Measurements from ENCODE around the gene MDFIC. TPM values are rescaled to one million over a fixed set of nuclear protein-coding genes. Genes with fewer than 3 reads are reported as not detected.

The MDFIC gene
- total and polyA plus RNA-seq, 9 donors, result 10.6 to 30.0 (median 17.9) TPM

GRCh38 chr7:115007751-115008150 is 85.9 kb downstream of the MDFIC start:
- intact Hi-C loops (cut with DNase I), result no loop called here

GRCh38 chr7:115008465-115009114 is 86.7 kb downstream of the MDFIC start:
- DNase-seq, result peak; percentile 72 to 86 (median 78)
- peaks cover 7% of the 10 kb centered on the region for H3K4me1 ChIP-seq (ENCODE audit: insufficient read depth)

More at GRCh38 chr7:115007751-115008150, 85.9 kb downstream of the MDFIC start:
- H3K4me1 ChIP-seq (ENCODE audit: insufficient read depth), result peaks cover 7% of the 10 kb centered on the region
- 68 to 77% (median 71%) methylated on average over 7 of the region's 7 CpGs for WGBS, 3 donors
- no peak overlapping the region for H3K4me3 ChIP-seq
- H3K27ac ChIP-seq, result no peak overlapping the region
- TF ChIP-seq EP300 (IDR thresholded peaks at IDR 0.05), result no peak
- TF ChIP-seq CTCF (IDR thresholded peaks at IDR 0.05), result no peak
- no peak for TF ChIP-seq POLR2A (IDR thresholded peaks at IDR 0.05)
- H3K27me3 ChIP-seq, result no peaks in the 10 kb centered on the region
- H3K9me3 ChIP-seq, result no peaks in the 10 kb centered on the region
- DNase-seq, result peak in 3 of 5 donors; percentile 19 to 39 (median 19)
- no peaks in the 10 kb centered on the region for H3K36me3 ChIP-seq

GRCh38 chr7:115009139-115009538 is 87.2 kb downstream of the MDFIC start:
- WGBS, 3 donors, result 10 to 13% (median 10%) methylated on average over 3 of the region's 3 CpGs
- H3K4me1 ChIP-seq (ENCODE audit: insufficient read depth), result peaks cover 7% of the 10 kb centered on the region
- no peak for DNase-seq
- no peaks in the 10 kb centered on the region for H3K36me3 ChIP-seq
- TF ChIP-seq CTCF (IDR thresholded peaks at IDR 0.05) (no peak), POLR2A (IDR thresholded peaks at IDR 0.05) (no peak), EP300 (IDR thresholded peaks at IDR 0.05) (no peak)
- H3K4me3 ChIP-seq, result no peak overlapping the region
- H3K27me3 ChIP-seq, result no peaks in the 10 kb centered on the region
- intact Hi-C loops (cut with DNase I), result no loop called here
- H3K27ac ChIP-seq, result peak overlapping the region in 1 of 2 donors; percentile 14
- H3K9me3 ChIP-seq, result no peaks in the 10 kb centered on the region

More at GRCh38 chr7:115008465-115009114, 86.7 kb downstream of the MDFIC start:
- Histone ChIP-seq H3K9me3 (no peaks in the 10 kb centered on the region), H3K4me3 (no peak overlapping the region), H3K27me3 (no peaks in the 10 kb centered on the region), H3K27ac (peak overlapping the region in 1 of 2 donors; percentile 39), H3K36me3 (no peaks in the 10 kb centered on the region)
- TF ChIP-seq CTCF (IDR thresholded peaks at IDR 0.05) (no peak), POLR2A (IDR thresholded peaks at IDR 0.05) (peak; percentile 16)
- 8 to 16% (median 12%) methylated on average over 8 of the region's 8 CpGs for WGBS, 3 donors
- intact Hi-C loops (cut with DNase I), result no loop called here

- WGBS, 3 donors, result 51 to 71% (median 59%) methylated on average over 1 of the region's 1 CpG
- peak in 4 of 5 donors; percentile 47 to 69 (median 56) for DNase-seq
- no peaks in the 10 kb centered on the region for H3K36me3 ChIP-seq
- peak overlapping the region in 1 of 2 donors; percentile 14 for H3K27ac ChIP-seq
- no peak overlapping the region for H3K4me3 ChIP-seq
- no peaks in the 10 kb centered on the region for H3K9me3 ChIP-seq
- no peak for TF ChIP-seq EP300 (IDR thresholded peaks at IDR 0.05)
- TF ChIP-seq CTCF (IDR thresholded peaks at IDR 0.05), result no peak
- no peak for TF ChIP-seq POLR2A (IDR thresholded peaks at IDR 0.05)
- intact Hi-C loops (cut with DNase I), result no loop called here
- peaks cover 7% of the 10 kb centered on the region for H3K4me1 ChIP-seq (ENCODE audit: insufficient read depth)
- no peaks in the 10 kb centered on the region for H3K27me3 ChIP-seq
Observed at GRCh38 chr7:115009736-115010440, 88.0 kb downstream of the MDFIC start.
